HG03025 (cell line): ENCODE measurements around the gene OSBPL10.

Source experiments
- ATAC-seq: cut with Tn5 transposase; IDR thresholded peaks from one replicate; pipeline ENCODE4 v1.9.1; 2021; ENCODE audit warnings: mild to moderate bottlenecking, moderate library complexity; ENCODE audit not compliant: unreplicated experiment, low FRiP score

OSBPL10 gene

GRCh38 chr3:31648286-31648968, 332.6 kb downstream of the OSBPL10 start:
- ATAC-seq: no peak

DNA sequence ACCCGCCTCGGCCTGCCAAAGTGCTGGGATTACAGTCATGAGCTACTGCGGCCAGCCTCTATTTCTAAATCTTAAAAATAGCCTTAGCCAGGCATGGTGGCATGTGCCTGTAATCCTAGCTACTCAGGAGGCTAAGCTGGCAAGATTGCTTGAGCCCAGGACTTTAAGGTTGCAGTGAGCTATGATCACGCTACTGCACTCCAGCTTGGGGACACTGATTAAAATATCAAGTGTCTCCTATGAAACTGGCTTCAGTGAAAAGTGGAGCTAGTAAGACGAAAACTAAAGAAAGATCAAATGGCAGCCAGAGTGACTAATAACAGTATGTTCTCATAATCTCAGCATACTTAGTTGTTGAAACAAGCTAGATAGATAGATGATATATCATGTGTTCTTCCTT, 335.8 kb downstream of the OSBPL10 start:
- no peak for ATAC-seq

DNA sequence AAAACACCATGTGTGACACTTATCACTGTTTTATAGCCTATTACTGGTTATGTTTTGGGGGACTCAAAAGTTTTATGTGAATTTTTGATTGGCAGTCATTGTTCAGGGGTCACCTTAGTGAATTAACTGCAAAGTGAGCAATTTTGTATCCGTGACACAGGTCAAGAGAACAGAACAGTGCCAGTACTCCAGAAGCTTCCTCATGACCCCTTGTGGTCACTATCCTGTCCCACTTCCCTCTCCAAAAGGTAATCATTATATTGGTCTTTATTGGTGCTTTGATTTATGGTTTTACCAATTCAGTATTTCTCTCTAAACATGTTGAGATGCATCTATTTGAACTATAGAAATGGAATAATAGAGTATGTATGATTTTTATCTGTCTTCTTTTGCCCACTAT, 341.2 kb downstream of the OSBPL10 start:
- ATAC-seq: no peak

DNA sequence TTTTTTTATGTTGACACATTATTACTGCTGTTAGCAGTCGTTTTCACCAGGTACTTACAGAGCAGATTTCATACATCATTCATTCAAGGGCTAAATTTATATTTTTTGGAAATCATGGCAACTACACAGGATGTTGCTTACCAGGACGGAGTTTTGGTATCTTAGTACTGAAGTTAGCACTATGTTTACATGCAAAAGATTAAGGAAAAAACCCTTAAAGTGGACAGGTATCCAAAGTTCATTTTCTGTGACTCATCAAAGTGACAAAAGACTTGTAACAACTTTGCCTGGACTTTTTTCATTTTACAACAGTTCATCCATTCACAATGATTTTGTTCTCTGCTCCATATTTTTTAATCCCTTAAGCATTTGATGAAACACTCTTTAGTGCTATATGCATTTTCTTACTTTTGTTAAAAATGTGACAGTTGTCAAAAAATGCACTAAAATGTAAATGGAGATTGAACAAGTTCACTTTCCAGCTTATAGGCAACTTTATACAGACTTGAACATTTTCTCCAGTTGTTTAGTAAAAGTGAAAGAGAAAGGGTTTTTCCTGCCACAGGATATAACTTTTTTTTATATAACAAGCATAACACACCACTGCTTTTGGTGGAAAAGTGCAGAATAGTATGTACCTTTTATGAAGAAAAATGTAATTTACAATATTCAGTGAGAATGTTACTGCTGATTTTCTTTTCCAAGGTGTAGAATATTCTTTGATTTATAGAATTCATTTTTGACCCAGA, 344.2 kb downstream of the OSBPL10 start:
- no peak for ATAC-seq

GRCh38 chr3:31636049-31636448, 345.0 kb downstream of the OSBPL10 start:
- no peak for ATAC-seq

GRCh38 chr3:31635545-31635944, 345.5 kb downstream of the OSBPL10 start:
- ATAC-seq: no peak

DNA sequence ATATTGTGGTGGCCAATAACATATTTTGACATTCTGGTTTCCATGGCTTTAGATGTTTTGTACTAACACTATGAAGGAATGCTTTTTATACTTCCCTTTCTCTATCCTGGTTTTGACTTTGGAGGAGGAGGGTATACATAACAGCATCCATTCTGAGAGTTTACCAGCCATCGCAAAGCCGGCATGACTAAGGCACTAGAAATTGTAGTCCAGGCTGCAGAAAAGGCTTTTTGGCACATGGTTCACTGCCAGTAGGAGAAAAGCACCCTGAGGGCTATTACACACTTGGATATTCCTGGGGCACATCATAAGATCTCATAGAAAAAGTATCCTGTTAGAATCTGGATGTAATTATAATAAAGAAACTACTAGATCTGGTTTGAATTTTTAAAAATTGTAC, 346.6 kb downstream of the OSBPL10 start:
- no peak for ATAC-seq

GRCh38 chr3:31629054-31629453, 352.0 kb downstream of the OSBPL10 start:
- ATAC-seq: no peak

DNA sequence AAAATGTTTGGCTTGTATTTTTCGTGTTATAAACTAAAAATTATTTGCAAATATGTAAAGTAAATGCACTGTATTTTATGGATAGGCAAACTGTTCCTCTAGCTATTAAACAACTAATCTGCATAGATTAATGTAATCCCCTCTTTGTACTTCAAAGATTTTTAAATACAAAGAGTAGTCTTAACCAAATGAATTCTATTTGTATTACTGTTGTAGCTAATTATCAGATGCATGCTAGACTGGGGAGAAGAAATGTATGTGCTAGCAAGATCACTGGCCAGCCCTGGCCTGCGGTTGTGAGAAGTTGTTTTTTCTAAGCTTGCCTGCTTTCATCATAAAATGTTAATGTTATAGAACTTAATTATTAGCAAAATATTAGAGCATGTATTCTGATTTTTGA, 355.7 kb downstream of the OSBPL10 start:
- no peak for ATAC-seq

DNA sequence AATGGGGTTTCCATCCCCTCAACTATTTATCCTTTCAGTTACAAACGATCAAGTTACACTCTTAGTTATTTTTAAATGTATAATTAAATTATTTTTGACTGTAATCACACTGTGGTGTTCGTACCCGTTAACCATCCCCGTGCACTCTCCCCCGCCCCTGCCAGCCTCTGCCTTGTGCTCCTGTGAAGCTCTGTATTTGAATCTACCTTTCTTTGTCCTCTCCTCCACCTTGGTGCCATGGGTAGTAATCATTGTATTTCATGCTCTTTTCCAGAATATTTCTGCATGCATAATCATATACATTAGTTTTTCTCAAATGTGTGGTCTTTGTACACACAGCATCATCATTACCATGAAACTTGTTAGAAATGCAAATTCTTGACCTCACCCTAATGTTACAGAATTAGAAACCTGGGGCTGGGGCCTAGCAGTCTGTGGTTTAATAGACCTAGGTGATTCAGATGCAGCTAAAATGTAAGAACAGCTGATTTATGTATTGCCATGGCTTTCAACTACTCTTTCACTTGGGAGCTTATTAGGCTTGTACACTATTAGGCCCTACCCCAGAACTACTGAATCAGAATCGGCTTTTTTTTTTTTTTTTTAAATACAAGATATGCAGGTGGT, 356.9 kb downstream of the OSBPL10 start:
- ATAC-seq: no peak

- no peak for ATAC-seq
Measured at GRCh38 chr3:31622636-31623288, 358.3 kb downstream of the OSBPL10 start.

- ATAC-seq: no peak
Measured at GRCh38 chr3:31621314-31621713, 359.7 kb downstream of the OSBPL10 start.

- no peak for ATAC-seq
Measured at GRCh38 chr3:31620656-31621055, 360.4 kb downstream of the OSBPL10 start.

DNA sequence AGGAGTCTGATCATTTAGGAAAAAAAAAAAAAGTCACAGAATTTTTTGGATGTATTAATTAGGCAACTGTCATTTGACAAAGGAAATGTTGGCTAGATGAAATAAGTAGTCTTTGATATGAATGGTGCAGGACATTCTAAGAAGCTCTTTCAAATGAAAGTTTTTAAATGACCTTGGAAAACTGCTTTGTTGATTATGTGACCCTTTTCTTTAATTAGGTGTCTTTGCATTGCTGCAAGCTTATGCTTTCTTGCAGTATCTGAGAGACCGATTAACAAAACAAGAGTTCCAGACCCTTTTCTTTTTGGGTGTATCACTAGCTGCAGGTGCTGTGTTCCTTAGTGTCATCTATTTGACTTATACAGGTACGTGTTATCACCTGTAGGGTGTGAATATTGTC, 364.4 kb downstream of the OSBPL10 start:
- ATAC-seq: no peak

- no peak for ATAC-seq
Measured at GRCh38 chr3:31615071-31615875, 365.8 kb downstream of the OSBPL10 start.

DNA sequence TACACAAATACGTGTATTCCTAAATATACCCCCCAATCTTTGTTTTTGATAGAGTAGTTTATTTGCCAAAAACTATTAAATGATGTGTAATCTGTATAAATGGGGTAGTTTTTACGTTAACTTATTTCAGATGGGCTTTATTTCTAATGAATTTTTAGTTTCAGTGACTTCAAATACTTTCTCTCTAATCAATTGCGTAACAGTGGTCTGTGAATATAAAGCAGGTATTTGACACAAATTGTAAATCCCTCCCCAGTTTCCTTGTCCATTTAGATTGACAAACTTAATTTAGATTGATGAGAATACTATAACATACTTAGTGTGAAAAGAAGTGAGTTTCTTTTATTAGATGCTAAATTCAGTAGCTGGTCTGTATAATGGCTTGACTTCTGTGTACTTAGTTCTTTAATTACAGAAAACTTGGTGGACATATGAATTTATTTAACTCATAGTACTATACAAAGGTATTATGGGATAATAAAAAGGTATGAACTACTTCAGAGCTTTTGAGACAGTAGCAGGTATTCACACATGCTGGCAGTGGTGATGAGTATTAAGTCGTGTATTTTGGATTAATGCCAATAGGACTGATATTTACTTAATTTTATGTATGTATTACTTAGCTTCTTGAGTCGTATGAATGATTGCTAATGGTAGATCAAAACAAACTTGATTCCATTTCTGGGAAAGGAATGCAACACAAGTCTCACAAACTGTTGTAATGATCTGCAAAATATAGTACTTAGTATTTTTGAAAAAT, 366.7 kb downstream of the OSBPL10 start:
- no peak for ATAC-seq

DNA sequence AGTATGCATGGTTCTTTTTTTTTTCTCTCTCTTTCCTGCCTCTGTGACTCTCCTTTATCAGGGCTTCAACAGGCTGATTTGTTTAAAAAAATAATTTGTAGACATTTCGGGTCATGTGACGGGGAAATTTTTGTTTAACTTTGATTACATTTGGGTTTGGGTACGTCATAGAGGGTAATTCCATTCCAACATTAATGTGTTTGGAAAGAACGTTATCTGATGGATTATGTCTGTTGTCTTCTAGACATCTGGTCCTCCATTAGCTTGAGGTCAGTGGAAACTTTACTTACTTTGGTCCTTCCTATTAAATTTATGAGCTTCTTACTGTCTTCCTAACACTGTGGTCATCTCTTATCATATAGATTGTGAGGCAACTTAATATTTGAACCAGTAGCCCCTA, 367.4 kb downstream of the OSBPL10 start:
- no peak for ATAC-seq

GRCh38 chr3:31613177-31613576, 367.9 kb downstream of the OSBPL10 start:
- ATAC-seq: no peak
